Islet of Langerhans (tissue), 1 donor: Measurements from ENCODE around the gene COG6.

Experiments
- FAIRE-seq: peaks from one replicate; lab custom pipeline; 2011; peaks lifted over from hg19 to GRCh38; lab: Jason Lieb, UNC

COG6 gene

DNA sequence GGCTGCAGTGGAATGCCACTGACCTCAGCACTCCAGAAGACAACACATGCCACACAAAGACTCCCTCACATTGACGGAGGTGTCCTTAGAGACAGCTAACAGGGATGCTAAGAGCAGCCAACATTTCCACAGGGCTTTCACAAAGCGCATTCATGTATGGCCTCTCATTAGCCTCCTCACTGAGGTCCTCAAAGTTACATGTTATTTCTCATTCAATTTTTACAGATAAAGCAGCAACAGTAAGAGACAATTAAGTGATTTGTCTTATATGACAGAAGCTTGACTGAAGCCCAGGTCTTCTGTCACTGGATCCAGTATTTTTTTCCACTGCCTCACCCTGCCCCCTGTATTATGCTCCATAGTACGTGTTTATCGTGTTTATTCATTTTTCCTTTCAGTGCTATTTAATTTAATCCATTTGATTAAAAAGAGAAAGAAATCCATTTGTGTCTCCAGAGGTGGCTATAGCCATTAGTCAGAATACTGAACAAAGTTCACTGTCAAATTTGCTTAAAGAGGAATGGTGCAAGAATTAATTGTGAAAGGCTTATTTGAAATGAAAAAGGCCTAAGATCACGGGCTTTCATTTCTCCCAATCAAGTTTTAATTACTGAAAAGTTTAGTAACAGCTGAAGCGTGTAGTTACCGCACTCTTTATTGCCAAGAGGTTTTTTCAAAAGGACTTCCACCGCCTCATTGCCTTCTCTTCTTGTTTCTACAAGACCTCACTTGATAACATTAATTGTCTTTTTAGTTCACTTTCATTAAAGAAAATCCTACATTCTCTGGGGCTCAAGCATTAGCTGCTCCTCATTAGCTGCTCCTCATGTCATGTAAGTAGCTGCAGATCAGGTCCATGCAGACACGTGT, 115.0 kb downstream of the COG6 start:
- FAIRE-seq = no peak

DNA sequence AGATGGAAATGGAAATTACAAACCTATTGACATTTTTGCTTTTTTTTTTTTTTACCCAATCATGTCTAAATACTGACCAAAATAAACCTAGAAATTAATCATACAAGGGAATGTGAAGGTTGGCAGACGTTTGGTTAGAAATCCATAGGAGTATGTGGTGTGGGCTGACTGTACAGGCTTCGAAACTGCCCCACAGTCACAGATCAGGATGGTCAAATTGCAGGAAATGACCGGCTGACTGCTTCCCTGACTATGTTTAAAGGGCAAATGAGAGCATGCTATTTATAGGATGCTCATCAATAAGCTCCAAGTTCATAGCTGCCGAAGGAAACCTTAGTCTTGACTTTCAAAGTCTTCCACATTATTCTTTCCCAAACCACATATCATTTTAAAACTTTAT, 118.4 kb downstream of the COG6 start:
- no peak for FAIRE-seq

DNA sequence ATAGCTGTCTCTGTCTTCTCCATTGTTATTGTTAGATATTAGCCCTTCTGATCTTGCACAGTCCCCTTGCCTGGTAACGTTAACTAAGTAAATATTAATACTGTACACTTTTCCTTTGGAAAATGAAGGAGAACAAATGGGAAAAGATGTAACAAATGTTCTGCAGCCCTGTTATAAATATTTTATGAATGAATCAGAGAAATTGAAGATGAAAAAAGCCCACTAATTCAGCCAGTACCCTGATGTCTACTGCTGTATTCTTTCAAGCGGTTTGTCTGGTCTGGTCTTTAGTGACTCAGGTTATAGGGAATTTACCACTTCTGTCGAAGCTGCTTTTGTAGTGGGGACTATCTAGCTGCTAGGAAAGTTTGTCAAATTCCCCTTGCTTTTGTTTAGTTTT, 121.0 kb downstream of the COG6 start:
- FAIRE-seq = no peak

DNA sequence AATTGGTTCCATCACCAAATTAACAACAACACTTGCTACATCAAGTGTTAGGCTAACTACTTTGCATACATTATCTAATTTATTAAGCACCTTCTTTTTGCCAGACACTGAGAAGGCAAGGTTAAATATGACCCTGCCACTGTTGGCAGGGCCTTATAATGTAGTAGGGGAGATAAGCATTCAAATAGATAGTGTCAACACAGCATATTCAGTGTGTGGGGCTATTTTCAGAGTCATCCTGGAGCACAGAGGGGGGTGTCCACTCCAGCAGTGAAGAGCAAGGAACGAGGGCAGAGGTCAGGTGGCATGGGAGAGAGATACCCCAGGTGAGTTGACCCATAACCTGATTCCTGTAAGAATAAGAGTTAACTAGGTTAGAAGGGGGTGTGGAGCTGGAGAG, 121.6 kb downstream of the COG6 start:
- no peak for FAIRE-seq

DNA sequence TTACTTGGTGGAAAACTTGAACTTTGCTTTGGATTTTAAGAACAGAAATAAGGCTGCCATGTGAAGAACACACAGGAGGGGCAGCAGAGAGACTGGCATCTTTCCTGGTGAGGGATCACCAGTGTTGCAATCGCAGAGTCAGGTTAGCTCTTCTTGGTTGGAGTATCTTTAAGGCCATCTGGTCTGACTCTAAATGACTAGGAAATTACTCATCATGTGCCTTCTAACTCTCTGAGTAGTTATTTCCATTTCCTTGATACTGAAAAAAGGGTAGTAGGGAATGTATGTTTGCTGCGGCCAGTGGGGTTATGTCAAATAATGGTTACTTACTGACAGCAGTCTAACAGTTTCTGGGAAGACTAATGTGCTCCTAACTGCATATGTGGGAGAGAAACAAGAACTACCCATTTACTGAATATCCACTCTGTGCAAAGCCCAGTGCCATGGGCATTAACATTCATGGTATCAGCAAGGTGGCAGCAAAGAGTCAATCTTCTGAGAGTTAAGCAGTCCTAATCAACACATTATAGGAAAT, 122.1 kb downstream of the COG6 start:
- no peak for FAIRE-seq

DNA sequence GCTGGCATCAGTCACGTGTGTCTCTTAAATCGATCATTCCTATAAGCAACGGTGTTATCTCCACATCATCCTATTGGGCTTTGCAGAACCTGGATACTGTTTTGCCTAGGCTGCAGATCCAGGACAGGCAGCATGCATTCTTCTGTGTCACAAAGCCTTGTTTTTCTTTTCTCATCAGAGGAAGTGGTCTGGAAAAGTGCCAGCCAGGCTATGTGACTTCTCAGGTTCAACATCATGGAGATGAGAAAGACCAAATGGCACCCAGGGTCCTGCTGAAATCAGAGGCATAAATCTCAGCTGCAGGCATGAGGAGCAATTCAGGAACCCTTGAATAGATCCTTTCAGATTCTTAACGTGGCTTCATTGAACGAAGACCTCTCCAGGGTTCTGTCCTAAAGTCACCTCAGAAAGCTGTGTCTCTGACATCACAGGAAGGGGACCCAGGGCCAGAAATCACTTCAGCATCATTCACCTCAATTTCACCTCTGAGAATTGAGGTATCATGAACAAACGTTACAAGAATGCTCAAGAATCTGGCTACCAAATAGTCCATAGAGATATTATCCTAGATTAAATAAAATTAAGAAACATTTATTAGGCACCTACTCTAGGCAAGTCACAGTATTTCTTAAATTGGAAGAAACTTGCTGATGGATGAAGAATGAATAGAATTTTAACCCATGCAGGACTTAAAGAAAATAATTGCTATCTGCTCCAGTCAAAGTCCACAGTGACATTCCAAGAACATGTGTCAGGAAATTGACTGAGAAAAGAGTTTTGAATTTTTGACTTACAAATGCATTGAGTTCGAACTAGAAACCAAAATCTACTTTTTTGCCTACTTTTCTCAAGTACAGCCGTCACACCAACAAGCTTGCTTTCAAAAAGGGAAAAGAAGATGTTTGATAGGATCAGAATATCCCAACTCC, 124.1 kb downstream of the COG6 start:
- FAIRE-seq = no peak

DNA sequence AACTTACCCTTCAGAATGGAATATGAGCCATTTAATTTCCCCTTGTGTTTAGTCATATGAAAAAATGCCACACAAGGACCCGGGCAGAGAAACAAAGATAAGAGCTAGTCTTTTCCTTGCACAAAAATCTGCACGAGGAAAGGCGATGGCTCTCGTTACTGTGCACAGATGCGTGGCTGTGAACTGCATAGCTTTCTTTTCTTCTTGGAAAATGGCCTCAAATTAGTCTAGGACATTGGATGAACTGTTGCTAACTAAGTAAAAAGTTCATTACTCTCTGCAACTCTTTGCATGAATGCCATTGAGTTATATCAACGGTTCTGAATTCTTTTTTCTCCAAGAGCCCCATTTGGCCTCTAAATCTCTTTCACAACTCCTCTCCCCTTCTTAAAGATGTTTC, 125.2 kb downstream of the COG6 start:
- FAIRE-seq = no peak

DNA sequence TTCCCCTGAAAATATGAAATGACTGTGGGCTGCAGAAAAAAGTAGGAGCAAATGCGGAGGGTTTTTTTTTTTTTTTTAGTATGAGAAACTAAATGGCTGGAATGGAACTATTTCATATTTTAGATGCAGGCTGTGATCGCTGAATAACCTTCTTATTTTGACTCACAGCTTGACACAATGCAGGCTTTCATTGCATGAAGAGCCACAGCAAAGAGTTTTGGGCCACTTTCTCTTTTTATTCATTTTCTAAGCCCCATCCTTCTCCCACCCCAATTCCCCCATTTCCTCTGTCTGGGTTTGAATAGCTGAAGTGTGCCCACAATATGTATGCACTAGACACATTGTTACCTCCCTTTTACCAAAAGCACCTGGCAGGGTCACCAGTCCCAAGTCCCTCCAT, 125.9 kb downstream of the COG6 start:
- FAIRE-seq = no peak

DNA sequence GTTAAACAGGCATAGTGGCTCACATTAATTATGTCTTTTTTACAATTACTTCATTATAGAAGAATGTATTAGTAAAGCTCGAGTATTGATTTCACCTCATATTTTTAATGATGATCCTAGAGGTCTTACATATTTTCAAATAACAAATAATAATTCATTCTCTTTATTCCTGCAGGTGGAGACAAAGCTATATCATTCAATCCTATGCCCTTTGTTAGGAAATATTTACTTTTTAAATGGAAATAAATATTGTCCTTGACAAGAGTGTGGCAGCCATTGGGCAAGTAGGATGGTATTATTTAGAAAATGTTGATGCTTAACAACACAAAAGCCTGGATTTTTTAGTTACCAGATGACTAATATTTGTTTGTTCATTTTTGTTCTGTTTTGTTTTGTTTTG, 127.6 kb downstream of the COG6 start:
- no peak for FAIRE-seq

DNA sequence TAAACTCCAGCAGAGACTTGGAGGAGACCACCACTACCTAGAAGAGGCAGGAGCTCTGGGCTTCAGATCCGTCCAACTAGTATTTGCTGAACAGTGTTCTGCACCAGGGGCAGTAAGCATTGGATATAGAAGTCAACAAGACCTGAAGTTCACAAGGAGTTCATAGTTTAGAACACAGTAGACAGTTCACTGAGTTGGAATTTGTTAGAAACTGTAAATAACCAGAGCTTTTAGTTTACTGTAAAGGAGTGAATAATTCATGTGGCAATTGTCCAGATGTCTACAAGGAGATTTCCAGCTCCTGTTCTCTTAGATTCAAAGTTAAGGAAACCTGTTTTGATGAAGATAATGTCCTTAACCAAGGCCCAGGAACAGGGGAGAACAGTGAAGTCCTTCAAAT, 128.9 kb downstream of the COG6 start:
- no peak for FAIRE-seq

DNA sequence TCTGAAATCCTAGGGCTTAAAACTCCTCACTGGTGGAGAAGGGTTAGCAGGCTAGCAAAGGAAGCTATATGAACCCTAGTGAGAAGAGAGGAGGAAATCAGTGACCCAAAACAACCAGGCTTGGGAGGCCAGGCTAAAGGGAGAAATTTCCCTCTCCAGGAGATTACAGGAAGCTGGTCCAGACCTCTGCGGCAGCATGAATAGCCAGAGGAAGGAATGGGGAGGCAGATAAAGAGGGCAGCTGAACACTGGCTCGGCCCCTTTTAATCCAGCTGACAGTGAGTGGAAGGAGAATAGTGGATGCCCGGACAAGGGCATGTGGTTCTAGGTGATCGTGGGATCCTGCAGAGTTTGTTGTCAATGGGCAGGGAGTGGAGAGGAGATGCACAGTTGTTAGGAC, 130.6 kb downstream of the COG6 start:
- no peak for FAIRE-seq

DNA sequence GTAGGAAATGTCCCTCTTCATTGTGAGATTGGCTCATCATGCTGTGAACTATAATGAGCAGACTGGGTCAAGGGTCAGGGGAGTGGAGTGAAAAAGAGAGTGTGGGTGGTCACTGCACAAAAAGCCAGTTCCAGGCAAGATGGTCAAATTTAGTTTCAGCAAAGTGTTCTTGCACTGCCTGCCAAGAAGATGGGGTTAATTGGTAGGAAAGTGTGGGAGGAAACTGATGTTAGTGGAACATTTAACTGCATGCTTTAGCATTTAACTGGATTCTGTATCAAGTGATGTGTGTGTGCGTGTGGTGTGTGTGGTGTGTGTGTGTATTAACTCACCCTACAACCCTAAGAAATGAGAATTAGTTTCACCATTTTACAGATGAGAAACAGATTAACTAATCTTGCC, 131.6 kb downstream of the COG6 start:
- FAIRE-seq = no peak

DNA sequence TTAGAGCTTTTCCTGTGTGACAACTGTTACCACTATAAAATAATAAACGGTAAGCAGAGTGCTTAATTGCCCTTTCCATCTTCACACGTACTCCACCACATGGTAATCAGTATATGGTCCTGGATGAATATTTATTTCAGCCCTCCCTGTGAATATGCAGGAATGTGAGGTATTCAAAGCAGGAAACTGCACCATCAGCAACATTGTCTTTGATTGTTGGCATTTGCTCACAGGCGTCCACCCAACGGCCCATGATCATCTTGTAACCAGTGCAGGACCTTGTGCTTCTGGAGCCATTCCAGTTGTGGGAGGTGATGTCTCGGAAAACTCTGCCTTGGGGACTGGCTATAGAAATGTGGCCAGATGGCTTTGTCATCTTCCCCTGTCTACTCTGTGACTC, 132.6 kb downstream of the COG6 start:
- no peak for FAIRE-seq

DNA sequence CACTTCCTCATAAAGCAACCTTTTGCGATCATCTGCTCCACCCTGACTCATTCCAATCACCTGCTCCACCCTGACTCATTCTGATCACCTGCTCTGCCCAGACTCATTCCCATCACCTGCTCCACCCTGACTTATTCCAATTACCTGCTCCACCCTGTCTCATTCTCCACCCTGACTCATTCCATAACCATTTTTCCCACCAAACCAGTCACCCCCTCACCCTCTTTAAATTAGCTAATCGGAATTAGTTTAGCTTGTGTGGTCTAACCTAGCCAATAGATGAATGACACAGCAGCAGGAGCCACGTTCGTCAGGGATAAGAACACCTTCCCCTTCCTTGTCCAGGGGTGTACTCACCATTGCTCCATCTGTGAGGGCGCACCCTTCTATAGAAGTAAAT, 134.0 kb downstream of the COG6 start:
- no peak for FAIRE-seq
